ES-I3 (cell line): ENCODE results near the gene FBXO47.
"Not testable (repeated sequence)": the region's sequence is repeated elsewhere in the genome, so short reads cannot be mapped to it uniquely, and the experiment has no call there.

Source experiments
- H3K36me3 ChIP-seq: 2 replicates; pipeline ENCODE4 v1.6.1; 2013; ENCODE audit warnings: mild to moderate bottlenecking, low read length, control low read depth, moderate library complexity; ENCODE audit not compliant: insufficient read depth
- H3K4me1 ChIP-seq: 2 replicates; pipeline ENCODE4 v1.6.1; 2013; ENCODE audit warnings: mild to moderate bottlenecking, control low read depth, low read length; ENCODE audit not compliant: insufficient read depth
- H3K9ac ChIP-seq: 2 replicates; pipeline ENCODE4 v1.6.1; 2013; ENCODE audit warnings: low read depth, mild to moderate bottlenecking, low read length, moderate library complexity
- H3K9me3 ChIP-seq: 2 replicates; pipeline ENCODE4 v1.6.1; 2013; ENCODE audit warnings: mild to moderate bottlenecking, low read length, moderate library complexity; ENCODE audit not compliant: control insufficient read depth, insufficient read depth

The FBXO47 gene

DNA sequence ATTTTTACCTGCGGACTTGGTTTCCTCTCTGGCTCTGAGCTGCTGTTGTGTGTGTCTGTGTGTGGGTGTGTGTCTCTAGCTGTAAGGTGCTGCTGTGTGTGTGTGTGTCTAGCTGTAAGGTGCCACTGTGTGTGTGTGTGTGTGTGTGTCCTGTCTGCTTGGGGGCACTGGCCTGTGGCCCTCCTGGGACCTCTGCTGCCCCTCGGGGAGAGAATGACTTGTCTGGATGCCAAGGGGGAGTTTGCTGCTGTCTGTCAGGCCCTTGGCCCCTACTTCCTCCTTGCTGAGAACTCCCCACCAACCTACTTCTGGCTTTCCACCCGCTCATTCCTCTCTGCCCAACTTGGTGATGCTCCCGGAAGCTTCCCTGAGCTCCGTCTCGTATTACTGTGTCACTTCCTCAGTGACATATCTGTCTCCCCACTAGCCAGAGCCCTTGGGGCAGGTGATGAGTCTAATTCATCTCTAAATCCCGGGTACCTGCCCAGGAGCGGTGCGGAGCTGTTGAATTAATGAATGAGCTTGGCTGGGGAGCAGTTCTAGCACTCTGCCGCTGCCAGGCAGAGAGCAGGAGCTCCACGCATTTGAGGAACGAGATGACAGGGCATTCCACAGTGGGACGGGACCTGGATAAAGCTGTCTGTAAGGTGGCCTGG lies 45.3 kb downstream of the FBXO47 start:
- Histone ChIP-seq H3K36me3 (0 out of 2 replicates have a peak, but pooled peaks cover 3% of the 10 kb centered on the region), H3K9ac (no peak overlapping the region), H3K4me1 (peaks cover 20% of the 10 kb centered on the region)

DNA sequence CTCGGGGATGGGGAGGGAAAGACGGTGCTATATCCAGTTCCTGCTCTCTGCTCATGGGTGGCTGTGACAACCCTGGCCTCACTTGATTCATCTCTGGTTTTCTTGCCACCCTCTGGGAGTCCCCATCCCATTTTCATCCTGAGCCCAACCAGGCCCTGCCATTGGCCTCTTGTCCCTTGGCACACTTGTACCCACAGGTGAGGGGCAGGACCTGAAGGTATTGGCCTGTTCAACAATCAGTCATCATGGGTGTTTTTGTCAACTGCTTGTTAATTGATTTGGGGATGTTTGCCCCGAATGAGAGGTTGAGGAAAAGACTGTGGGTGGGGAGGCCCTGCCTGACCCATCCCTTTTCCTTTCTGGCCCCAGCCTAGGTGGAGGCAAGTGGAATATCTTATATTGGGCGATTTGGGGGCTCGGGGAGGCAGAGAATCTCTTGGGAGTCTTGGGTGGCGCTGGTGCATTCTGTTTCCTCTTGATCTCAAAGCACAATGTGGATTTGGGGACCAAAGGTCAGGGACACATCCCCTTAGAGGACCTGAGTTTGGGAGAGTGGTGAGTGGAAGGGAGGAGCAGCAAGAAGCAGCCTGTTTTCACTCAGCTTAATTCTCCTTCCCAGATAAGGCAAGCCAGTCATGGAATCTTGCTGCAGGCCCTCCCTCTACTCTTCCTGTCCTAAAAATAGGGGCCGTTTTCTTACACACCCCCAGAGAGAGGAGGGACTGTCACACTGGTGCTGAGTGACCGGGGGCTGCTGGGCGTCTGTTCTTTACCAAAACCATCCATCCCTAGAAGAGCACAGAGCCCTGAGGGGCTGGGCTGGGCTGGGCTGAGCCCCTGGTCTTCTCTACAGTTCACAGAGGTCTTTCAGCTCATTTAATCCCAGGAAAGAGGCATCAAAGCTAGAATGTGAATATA lies 46.6 kb downstream of the FBXO47 start:
- H3K36me3 ChIP-seq, result 0 out of 2 replicates have a peak, but pooled peaks cover 3% of the 10 kb centered on the region
- H3K4me1 ChIP-seq, result peaks cover 15% of the 10 kb centered on the region
- H3K9me3 ChIP-seq, result no peaks in the 10 kb centered on the region
- no peak overlapping the region for H3K9ac ChIP-seq

More for the DNA sequence above, 45.3 kb downstream of the FBXO47 start:
- no peaks in the 10 kb centered on the region for H3K9me3 ChIP-seq

DNA sequence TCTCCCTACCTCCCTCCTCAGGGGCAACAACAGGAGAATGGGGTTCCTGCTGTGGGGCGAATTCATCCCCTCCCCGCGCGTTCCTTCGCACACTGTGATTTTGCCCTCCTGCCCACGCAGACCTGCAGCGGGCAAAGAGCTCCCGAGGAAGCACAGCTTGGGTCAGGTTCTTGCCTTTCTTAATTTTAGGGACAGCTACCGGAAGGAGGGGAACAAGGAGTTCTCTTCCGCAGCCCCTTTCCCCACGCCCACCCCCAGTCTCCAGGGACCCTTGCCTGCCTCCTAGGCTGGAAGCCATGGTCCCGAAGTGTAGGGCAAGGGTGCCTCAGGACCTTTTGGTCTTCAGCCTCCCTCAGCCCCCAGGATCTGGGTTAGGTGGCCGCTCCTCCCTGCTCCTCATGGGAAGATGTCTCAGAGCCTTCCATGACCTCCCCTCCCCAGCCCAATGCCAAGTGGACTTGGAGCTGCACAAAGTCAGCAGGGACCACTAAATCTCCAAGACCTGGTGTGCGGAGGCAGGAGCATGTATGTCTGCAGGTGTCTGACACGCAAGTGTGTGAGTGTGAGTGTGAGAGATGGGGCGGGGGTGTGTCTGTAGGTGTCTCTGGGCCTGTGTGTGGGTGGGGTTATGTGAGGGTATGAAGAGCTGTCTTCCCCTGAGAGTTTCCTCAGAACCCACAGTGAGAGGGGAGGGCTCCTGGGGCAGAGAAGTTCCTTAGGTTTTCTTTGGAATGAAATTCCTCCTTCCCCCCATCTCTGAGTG lies 47.7 kb downstream of the FBXO47 start:
- Histone ChIP-seq H3K9ac (no peak overlapping the region), H3K36me3 (0 out of 2 replicates have a peak, but pooled peaks cover 3% of the 10 kb centered on the region), H3K4me1 (peaks cover 9% of the 10 kb centered on the region), H3K9me3 (no peaks in the 10 kb centered on the region)

DNA sequence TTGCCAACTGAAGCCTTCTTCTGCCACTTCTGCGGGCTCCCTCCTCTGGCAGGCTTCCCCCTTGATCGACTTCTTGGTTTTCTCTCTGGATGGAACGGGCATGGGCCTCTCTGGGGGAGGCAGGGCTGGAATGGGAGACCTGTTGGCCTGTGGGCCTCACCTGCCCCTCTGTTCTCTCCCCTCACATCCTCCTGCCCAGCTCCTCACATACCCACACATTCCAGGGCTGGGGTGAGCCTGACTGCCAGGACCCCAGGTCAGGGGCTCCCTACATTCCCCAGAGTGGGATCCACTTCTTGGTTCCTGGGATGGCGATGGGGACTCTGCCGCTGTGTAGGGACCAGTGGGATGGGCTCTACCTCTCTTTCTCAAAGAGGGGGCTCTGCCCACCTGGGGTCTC lies 48.3 kb downstream of the FBXO47 start:
- H3K9ac ChIP-seq, result no peak overlapping the region
- peaks cover 3% of the 10 kb centered on the region; the same call in 1 of the 2 replicates for H3K36me3 ChIP-seq
- H3K9me3 ChIP-seq, result no peaks in the 10 kb centered on the region
- peaks cover 9% of the 10 kb centered on the region for H3K4me1 ChIP-seq

DNA sequence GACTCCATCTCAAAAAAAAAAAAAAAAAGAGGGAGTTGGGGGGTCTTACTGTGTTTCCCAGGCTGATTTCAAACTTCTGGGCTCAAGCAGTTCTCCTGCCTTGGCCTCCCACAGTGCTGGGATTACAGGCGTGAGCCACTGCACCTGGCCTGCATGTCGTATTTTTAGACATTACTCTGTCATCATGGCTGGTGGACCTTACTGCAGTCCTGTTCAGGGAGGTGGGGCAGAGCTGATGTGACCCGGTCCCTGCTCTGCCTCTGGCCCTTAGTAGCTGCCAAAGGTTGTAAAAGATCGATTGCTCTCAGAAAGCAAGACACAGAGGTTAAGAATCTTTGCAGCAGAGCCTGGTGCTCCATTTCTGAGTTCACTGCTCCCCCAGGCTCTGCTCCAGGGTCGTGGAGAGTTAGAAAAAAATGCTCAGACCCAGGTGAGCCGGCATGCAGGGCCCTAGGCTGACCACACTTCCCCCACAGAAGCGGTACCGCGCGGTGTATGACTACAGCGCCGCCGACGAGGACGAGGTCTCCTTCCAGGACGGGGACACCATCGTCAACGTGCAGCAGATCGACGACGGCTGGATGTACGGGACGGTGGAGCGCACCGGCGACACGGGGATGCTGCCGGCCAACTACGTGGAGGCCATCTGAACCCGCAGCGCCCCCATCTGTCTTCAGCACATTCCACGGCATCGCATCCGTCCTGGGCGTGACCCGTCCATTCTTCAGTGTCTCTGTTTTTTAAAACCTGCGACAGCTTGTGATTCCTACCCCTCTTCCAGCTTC lies 48.9 kb downstream of the FBXO47 start:
- H3K4me1 ChIP-seq, result peaks cover 9% of the 10 kb centered on the region

DNA sequence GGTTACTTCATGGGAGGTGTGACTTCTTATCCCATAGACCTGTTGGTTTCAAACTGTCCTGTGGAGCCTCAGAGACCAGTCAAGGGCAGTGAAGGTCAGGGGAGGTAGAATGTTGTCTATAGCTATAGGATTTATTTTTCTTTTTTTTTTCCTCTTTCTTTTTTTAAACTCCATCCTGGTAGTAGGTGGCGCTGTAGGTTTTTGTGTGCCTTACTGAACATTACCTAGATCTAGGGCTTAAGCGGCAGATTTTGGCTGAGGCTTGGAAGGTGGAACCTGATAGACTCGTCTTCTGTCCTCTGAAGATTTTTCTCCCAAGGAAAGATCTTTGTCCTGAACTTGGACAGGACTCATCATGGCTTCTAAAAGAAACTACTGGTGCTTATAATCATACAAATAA lies 49.9 kb downstream of the FBXO47 start:
- Histone ChIP-seq H3K36me3 (peaks cover 3% of the 10 kb centered on the region; the same call in 1 of the 2 replicates), H3K9me3 (no peaks in the 10 kb centered on the region), H3K4me1 (no peaks in the 10 kb centered on the region; the same call in 1 of the 2 replicates), H3K9ac (no peak overlapping the region)

More for the DNA sequence above, 48.9 kb downstream of the FBXO47 start:
- no peak overlapping the region for H3K9ac ChIP-seq
- no peaks in the 10 kb centered on the region for H3K9me3 ChIP-seq
- peaks cover 3% of the 10 kb centered on the region; the same call in 1 of the 2 replicates for H3K36me3 ChIP-seq

DNA sequence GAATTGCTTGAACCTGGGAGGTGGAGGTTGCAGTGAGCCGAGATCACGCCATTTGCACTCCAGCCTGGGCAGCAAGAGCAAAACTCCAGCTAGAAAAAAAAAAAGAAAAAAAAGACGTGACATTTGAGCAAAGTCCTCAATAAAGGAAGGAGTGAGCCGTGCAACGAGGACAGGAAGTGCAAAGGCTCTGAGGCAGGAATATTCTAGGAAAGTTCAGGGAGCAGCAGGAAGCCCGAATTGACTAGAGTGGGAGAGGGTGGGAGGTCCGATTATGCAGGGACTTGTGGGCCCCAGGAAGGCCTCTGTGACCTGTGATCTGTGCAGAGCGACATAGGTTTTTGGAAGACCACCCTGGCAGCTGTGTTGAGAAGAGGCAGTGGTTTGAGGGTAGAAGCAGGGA lies 50.4 kb downstream of the FBXO47 start:
- Histone ChIP-seq H3K9ac (no peak overlapping the region), H3K9me3 (no peaks in the 10 kb centered on the region), H3K4me1 (no peaks in the 10 kb centered on the region), H3K36me3 (peaks cover 3% of the 10 kb centered on the region; the same call in 1 of the 2 replicates)

DNA sequence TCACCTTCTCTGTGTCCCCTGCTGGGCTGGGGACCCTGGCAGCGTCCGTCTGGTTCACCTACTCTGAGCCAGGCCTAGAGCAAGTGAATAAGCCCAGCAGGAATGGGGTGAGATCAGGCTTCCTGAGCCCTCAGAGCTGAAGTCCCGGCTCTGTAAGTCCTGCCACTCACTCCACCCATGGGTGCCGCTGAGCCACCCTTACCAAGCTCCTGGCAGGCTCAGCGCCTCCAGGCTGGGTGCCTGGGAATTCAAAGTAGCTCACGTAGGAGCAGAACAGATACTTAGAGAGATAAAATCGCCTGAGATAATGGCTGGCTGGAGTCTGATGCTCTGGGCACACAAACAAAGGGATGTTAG lies 51.6 kb downstream of the FBXO47 start:
- peaks cover 3% of the 10 kb centered on the region; the same call in 1 of the 2 replicates for H3K36me3 ChIP-seq
- no peaks in the 10 kb centered on the region for H3K4me1 ChIP-seq
- H3K9me3 ChIP-seq, result no peaks in the 10 kb centered on the region
- no peak overlapping the region for H3K9ac ChIP-seq

DNA sequence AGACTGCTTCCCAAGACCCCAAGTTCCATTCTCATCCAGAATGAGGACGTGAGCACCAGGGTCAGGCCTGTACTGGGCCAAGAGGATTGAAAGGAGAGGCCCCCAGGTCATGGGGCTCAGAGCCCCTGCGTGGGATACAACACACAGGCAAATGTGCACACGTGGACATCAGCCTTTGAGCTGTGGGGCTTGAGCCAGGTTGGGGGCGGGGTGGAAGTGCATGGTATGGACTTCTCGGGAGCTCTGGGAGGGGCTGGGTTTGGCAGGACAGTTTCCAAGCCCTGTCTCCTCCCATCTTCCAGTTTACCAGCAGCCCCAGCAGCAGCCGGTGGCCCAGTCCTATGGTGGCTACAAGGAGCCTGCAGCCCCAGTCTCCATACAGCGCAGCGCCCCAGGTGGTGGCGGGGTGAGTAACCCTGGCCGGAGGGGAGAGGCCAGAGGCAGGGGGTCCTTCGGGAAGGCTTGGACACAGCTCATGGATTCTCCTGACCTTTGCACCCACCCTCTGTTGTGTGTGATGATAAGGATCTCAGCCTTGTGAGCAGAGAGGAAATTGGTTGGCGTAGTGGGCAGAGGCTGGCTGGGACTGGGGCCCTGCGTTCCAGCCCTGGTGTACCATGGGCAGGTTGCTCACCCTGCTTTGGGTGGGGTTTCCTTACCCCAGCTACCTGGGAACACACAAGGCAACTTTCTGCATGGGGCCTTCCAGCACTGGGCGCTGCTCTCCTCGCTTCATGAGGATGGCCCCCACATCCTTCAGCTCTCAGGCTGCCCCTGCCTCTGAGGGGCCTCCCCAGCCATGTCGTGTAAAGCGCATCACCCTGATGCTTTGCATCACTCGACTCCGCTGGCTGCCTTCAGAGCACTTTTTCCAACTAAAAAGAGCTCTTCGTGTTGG lies 52.2 kb downstream of the FBXO47 start:
- Histone ChIP-seq H3K9me3 (no peaks in the 10 kb centered on the region), H3K36me3 (peaks cover 3% of the 10 kb centered on the region; the same call in 1 of the 2 replicates), H3K4me1 (no peaks in the 10 kb centered on the region), H3K9ac (no peak overlapping the region)

DNA sequence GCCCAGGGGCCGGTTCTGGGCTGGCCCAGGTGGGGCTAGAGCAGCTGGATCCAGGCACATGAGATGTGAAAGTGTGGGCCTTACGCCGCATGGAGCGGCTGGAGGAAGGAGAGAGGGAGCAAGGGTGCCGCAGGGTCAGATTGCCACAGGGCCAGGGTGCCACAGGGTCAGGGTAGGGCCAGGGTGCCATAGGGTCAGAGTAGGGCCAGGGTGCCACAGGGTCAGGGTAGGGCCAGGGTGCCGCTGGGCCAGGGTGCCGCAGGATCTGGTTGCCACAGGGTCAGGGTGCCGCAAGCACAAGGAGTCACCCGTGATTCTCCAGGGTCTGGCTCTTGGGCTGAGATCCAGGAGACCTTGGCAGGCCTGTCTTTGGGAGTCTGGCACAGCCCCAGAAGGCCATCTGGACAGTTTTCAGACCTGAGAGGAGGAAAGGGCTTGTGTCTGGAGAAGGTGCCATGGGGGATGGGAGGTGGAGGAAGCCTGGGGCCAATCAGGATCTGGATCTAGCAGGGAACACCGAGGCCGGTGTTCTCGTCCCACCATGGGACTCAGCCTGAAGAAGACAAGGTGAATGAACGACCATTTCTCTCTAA lies 54.9 kb downstream of the FBXO47 start:
- H3K9ac ChIP-seq, result no peak overlapping the region
- no peaks in the 10 kb centered on the region; the same call in 1 of the 2 replicates for H3K36me3 ChIP-seq
- peaks cover 3% of the 10 kb centered on the region for H3K4me1 ChIP-seq
- no peaks in the 10 kb centered on the region for H3K9me3 ChIP-seq

DNA sequence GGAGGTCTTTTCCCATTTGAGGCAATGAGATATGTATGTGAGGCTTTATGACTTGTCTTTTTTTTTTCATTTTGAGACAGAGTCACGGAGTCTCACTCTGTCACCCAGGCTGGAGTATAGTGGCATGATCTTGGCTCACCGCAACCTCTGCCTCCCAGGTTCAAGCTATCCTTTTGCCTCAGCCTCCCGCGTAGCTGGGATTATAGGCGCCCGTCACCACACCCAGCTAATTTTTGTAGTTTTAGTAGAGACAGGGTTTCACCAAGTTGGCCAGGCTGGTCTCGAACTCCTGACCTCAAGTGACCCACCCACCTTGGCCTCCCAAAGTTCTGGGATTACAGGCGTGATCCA lies 55.5 kb downstream of the FBXO47 start:
- not testable (repeated sequence) for H3K9ac ChIP-seq, H3K9me3 ChIP-seq, H3K4me1 ChIP-seq, H3K36me3 ChIP-seq

DNA sequence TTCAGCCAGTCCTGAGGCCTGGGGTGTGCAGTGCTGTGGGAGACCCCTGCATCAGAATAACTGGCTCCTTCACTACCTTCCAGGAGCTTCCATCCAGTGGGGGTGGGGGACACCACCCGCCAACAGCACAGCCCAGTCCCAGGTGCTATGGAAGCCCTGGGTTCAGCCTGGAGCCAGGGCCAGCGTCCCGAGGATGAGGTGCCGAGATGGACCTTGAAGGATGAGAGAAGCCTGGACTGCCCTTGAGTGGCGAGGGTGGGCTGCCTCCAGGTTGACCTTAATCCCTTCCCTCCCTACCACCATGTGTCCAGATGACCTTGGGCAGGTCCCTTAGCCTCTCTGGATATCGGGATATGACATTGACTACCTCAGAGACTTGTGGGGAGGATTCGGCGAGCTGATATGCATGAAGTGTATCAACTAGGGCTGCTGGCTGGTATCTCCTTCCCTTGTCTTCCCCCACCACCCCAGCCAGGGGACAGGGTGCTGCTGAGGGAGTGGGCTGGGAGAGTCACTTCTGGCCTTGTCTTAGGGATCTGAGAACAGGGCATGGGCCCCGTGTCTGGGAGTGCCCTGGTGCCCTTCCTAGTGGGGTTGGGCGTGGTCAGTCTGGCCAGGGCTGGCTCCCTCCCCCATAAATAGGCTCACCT lies 56.0 kb downstream of the FBXO47 start:
- H3K9ac ChIP-seq, result no peak overlapping the region
- H3K9me3 ChIP-seq, result no peaks in the 10 kb centered on the region
- no peaks in the 10 kb centered on the region; the same call in 1 of the 2 replicates for H3K36me3 ChIP-seq
- H3K4me1 ChIP-seq, result peaks cover 12% of the 10 kb centered on the region
